GM23248 (cell line): ENCODE results near the gene TPBGL. TPM values are rescaled to one million over a fixed set of nuclear protein-coding genes. Genes with fewer than 3 reads are reported as not detected.

Experiments
- DNase-seq: peaks from one replicate; pipeline ENCODE4 v3.0.0-alpha.2; 2015
- H2AFZ ChIP-seq: fragments of 200-600 bp; sonication (generic); 2 replicates; pipeline ENCODE4 v1.6.1; 2016; ENCODE audit warnings: antibody characterized with exemption
- H3F3A ChIP-seq: fragments of 200-600 bp; sonication (generic); 2 replicates; pipeline ENCODE4 v1.6.1; 2016; ENCODE audit warnings: mild to moderate bottlenecking, antibody characterized with exemption, mixed run types; ENCODE audit not compliant: insufficient read depth
- H3K27ac ChIP-seq: fragments of 200-600 bp; sonication (generic); 2 replicates; pipeline ENCODE4 v1.5.1; 2016; ENCODE audit warnings: mild to moderate bottlenecking
- H3K27me3 ChIP-seq: fragments of 200-600 bp; sonication (generic); replicated peaks from 2 replicates; pipeline ENCODE4 v1.6.1; 2016; ENCODE audit warnings: mild to moderate bottlenecking; ENCODE audit not compliant: insufficient read depth
- H3K36me3 ChIP-seq: fragments of 200-600 bp; sonication (generic); 2 replicates; pipeline ENCODE4 v1.6.1; 2016; ENCODE audit warnings: low read depth, mild to moderate bottlenecking
- H3K4me1 ChIP-seq: fragments of 200-600 bp; sonication (generic); 2 replicates; pipeline ENCODE4 v1.6.1; 2016; ENCODE audit warnings: mild to moderate bottlenecking; ENCODE audit not compliant: insufficient read depth
- H3K4me2 ChIP-seq: fragments of 200-600 bp; sonication (generic); one replicate; pipeline ENCODE4 v1.6.1; 2016; ENCODE audit warnings: mild to moderate bottlenecking; ENCODE audit not compliant: unreplicated experiment
- H3K4me3 ChIP-seq: fragments of 200-600 bp; sonication (generic); 2 replicates; pipeline ENCODE4 v1.5.1; 2016; ENCODE audit warnings: mild to moderate bottlenecking
- H3K79me2 ChIP-seq: fragments of 200-600 bp; sonication (generic); 2 replicates; pipeline ENCODE4 v1.6.1; 2016; ENCODE audit warnings: mild to moderate bottlenecking; ENCODE audit not compliant: insufficient read depth
- H3K9ac ChIP-seq: fragments of 200-600 bp; sonication (generic); 2 replicates; pipeline ENCODE4 v1.6.1; 2016; ENCODE audit warnings: mild to moderate bottlenecking
- H3K9me2 ChIP-seq: fragments of 200-600 bp; sonication (generic); 2 replicates; pipeline ENCODE4 v1.6.1; 2016; ENCODE audit warnings: mixed run types, mild to moderate bottlenecking, moderate library complexity; ENCODE audit not compliant: insufficient read depth
- H3K9me3 ChIP-seq: fragments of 200-600 bp; sonication (generic); one replicate; pipeline ENCODE4 v1.6.1; 2017; ENCODE audit warnings: low read depth
- H4K20me1 ChIP-seq: fragments of 200-600 bp; sonication (generic); 2 replicates; pipeline ENCODE4 v1.6.0; 2016; ENCODE audit not compliant: insufficient read depth
- EZH2 ChIP-seq: fragments of 200-600 bp; sonication (generic); IDR thresholded peaks from 2 replicates; pipeline ENCODE4 v1.6.1; 2018; ENCODE audit warnings: antibody characterized with exemption, mild to moderate bottlenecking; ENCODE audit not compliant: insufficient read depth, poor library complexity, severe bottlenecking
- EZH2phosphoT487 ChIP-seq: fragments of 200-600 bp; sonication (generic); IDR thresholded peaks from 2 replicates; pipeline ENCODE4 v1.6.1; 2018; ENCODE audit warnings: antibody characterized with exemption, moderate library complexity, mild to moderate bottlenecking, low read depth; ENCODE audit not compliant: insufficient read depth
- WGBS, 2 experiments: methylation state at CpG; one replicate each; pipeline ENCODE4 v1.1.6; 2015 to 2017; ENCODE audit warnings: low lambda C conversion rate in 2 of 2, low coverage in 1 of 2; ENCODE audit errors: missing lambda C conversion rate in 2 of 2; 5-methylcytosine and 5-hydroxymethylcytosine counted together
- in situ Hi-C: fragments of 300-500 bp; cut with MboI; formaldehyde crosslinking; loops from 2 replicates; pipeline ENCODE4 v1.15.0; 2020
- polyA plus RNA-seq: library from polyadenylated mRNA; unstranded; fragments of >200 nt; fragmentation: Nextera tagmentation; extraction: Ambion mirVana; gene quantifications from 2 replicates; pipeline ENCODE4 v1.2.1, GENCODE V29; 2016
- total RNA-seq: library from RNA; depleted of rRNA; stranded (reverse); fragments of >200 nt; shearing (Covaris generic); gene quantifications from 2 replicates; pipeline ENCODE4 v1.2.3, GENCODE V29; 2014

TPBGL gene
- total and polyA plus RNA-seq, 2 experiments from 2014 or later: not detected

GRCh38 chr11:75201771-75202170 is 38.8 kb upstream of the TPBGL start:
- Histone ChIP-seq H3K9me2 (no peaks in the 10 kb centered on the region), H3K4me3 (no peak overlapping the region)
- in situ Hi-C loops: no loop called here

GRCh38 chr11:75202195-75202594 is 38.4 kb upstream of the TPBGL start:
- no peaks in the 10 kb centered on the region for H3K4me1 ChIP-seq
- TF ChIP-seq EZH2: no peak
- in situ Hi-C loops: no loop called here
- no peak overlapping the region for H3K4me3 ChIP-seq
- H3K27me3 ChIP-seq: peaks cover 26% of the 10 kb centered on the region
- no peaks in the 10 kb centered on the region for H3F3A ChIP-seq
- no peaks in the 10 kb centered on the region for H4K20me1 ChIP-seq
- H3K9me3 ChIP-seq: no peaks in the 10 kb centered on the region
- WGBS, 2 experiments: 70 to 75% methylated on average over 6 of the region's 6 CpGs
- DNase-seq: no peak
- no peak overlapping the region for H2AFZ ChIP-seq
- no peaks in the 10 kb centered on the region for H3K36me3 ChIP-seq
- no peak overlapping the region for H3K9ac ChIP-seq
- no peak overlapping the region for H3K27ac ChIP-seq
- no peaks in the 10 kb centered on the region for H3K9me2 ChIP-seq
- no peaks in the 10 kb centered on the region for H3K79me2 ChIP-seq
- H3K4me2 ChIP-seq: no peak overlapping the region

More at GRCh38 chr11:75201771-75202170, 38.8 kb upstream of the TPBGL start:
- Histone ChIP-seq H3K27me3 (peaks cover 22% of the 10 kb centered on the region), H3K79me2 (no peaks in the 10 kb centered on the region), H3K27ac (no peak overlapping the region), H3K9me3 (no peaks in the 10 kb centered on the region), H3F3A (no peaks in the 10 kb centered on the region), H2AFZ (no peak overlapping the region), H3K4me2 (no peak overlapping the region), H4K20me1 (no peaks in the 10 kb centered on the region), H3K4me1 (no peaks in the 10 kb centered on the region), H3K36me3 (no peaks in the 10 kb centered on the region), H3K9ac (no peak overlapping the region)
- WGBS, 2 experiments: 55 to 62% methylated on average over 3 of the region's 3 CpGs
- DNase-seq: no peak
- TF ChIP-seq EZH2: no peak
- TF ChIP-seq EZH2phosphoT487: no peak

GRCh38 chr11:75203138-75203537 is 37.4 kb upstream of the TPBGL start:
- H3F3A ChIP-seq: no peaks in the 10 kb centered on the region
- H3K27ac ChIP-seq: no peak overlapping the region
- TF ChIP-seq EZH2: no peak
- no peak for TF ChIP-seq EZH2phosphoT487
- no peak overlapping the region for H3K9ac ChIP-seq
- no peak overlapping the region for H2AFZ ChIP-seq
- in situ Hi-C loops: no loop called here
- no peaks in the 10 kb centered on the region for H4K20me1 ChIP-seq
- H3K9me2 ChIP-seq: no peaks in the 10 kb centered on the region
- H3K4me1 ChIP-seq: no peaks in the 10 kb centered on the region
- H3K36me3 ChIP-seq: no peaks in the 10 kb centered on the region
- H3K4me2 ChIP-seq: no peak overlapping the region
- H3K27me3 ChIP-seq: peaks cover 36% of the 10 kb centered on the region
- no peak for DNase-seq
- no peaks in the 10 kb centered on the region for H3K79me2 ChIP-seq
- no peak overlapping the region for H3K4me3 ChIP-seq
- 80 to 81% methylated on average over 13 of the region's 13 CpGs for WGBS, 2 experiments
- H3K9me3 ChIP-seq: no peaks in the 10 kb centered on the region

- in situ Hi-C loops: no loop called here
- H4K20me1 ChIP-seq: no peaks in the 10 kb centered on the region
- H3F3A ChIP-seq: no peaks in the 10 kb centered on the region
- no peak overlapping the region for H3K27ac ChIP-seq
- no peaks in the 10 kb centered on the region for H3K9me3 ChIP-seq
- no peaks in the 10 kb centered on the region for H3K79me2 ChIP-seq
- DNase-seq: no peak
- no peaks in the 10 kb centered on the region for H3K9me2 ChIP-seq
- H3K27me3 ChIP-seq: peaks cover 37% of the 10 kb centered on the region
- no peak overlapping the region for H3K4me2 ChIP-seq
- H2AFZ ChIP-seq: no peak overlapping the region
- WGBS, 2 experiments: 82 to 90% methylated on average over 2 of the region's 2 CpGs
- H3K36me3 ChIP-seq: no peaks in the 10 kb centered on the region
- H3K4me3 ChIP-seq: no peak overlapping the region
- TF ChIP-seq EZH2: no peak
- TF ChIP-seq EZH2phosphoT487: no peak
- no peaks in the 10 kb centered on the region for H3K4me1 ChIP-seq
- no peak overlapping the region for H3K9ac ChIP-seq
These were observed 36.9 kb upstream of the TPBGL start for GRCh38 chr11:75203641-75204011.

GRCh38 chr11:75204012-75204674 is 36.4 kb upstream of the TPBGL start:
- no peak for DNase-seq
- in situ Hi-C loops: no loop called here
- WGBS, 2 experiments: 53 to 59% methylated on average over 10 of the region's 10 CpGs
- Histone ChIP-seq H3K27me3 (peaks cover 41% of the 10 kb centered on the region), H3K4me2 (no peak overlapping the region), H3K36me3 (no peaks in the 10 kb centered on the region), H3K9me3 (no peaks in the 10 kb centered on the region), H3K9me2 (no peaks in the 10 kb centered on the region), H3K9ac (no peak overlapping the region), H3K27ac (no peak overlapping the region), H3K79me2 (no peaks in the 10 kb centered on the region), H2AFZ (no peak overlapping the region), H4K20me1 (no peaks in the 10 kb centered on the region), H3K4me1 (no peaks in the 10 kb centered on the region), H3K4me3 (no peak overlapping the region), H3F3A (no peaks in the 10 kb centered on the region)
- TF ChIP-seq EZH2phosphoT487 (no peak), EZH2 (no peak)
